GM12878 (cell line): ENCODE measurements around the gene VAV2. TPM values are rescaled to one million over a fixed set of nuclear protein-coding genes. Genes with fewer than 3 reads are reported as not detected.

Experiments
- ATAC-seq: fragments of 200-7000 bp; cut with Tn5 transposase; 3 replicates; pipeline ENCODE4 v1.9.1; 2020; ENCODE audit warnings: mild to moderate bottlenecking, moderate library complexity
- BruUV-seq: library from RNA; stranded (reverse); fragments of 400-500 nt; replicated peaks from 2 replicates; lab custom pipeline; 2021; lab: Mats Ljungman, UMichigan
- CTCF ChIA-PET: fragments of 300-600 bp; sonication (Branson Sonifier 250); formaldehyde crosslinking; extraction: SDS; loops from one replicate; lab custom pipeline; 2021; ENCODE audit warnings: inconsistent platforms; lab: Yijun Ruan, JAX
- POLR2A ChIA-PET: fragments of 350-600 bp; formaldehyde crosslinking; extraction: SDS; loops from one replicate; lab custom pipeline; 2021; ENCODE audit warnings: inconsistent platforms; lab: Charles Lee
- RAD21 ChIA-PET: fragments of 300-600 bp; sonication (Branson Sonifier 250); formaldehyde crosslinking; loops from one replicate; lab custom pipeline; 2023; ENCODE audit warnings: antibody characterized with exemption; ENCODE audit not compliant: unreplicated experiment; lab: Charles Lee
- SMC1A ChIA-PET: fragments of 300-600 bp; sonication (Branson Sonifier 250); formaldehyde crosslinking; loops from one replicate; lab custom pipeline; 2023; ENCODE audit not compliant: unreplicated experiment, uncharacterized antibody; lab: Charles Lee
- DNase-seq: peaks from one replicate; pipeline ENCODE4 v3.0.0-alpha.2; 2011; ENCODE audit warnings: low read depth, low spot score
- FAIRE-seq: peaks from 3 replicates; lab custom pipeline; 2011; peaks lifted over from hg19 to GRCh38; lab: Jason Lieb, UNC
- H2AFZ ChIP-seq: 2 replicates; pipeline ENCODE4 v1.6.0; 2011; ENCODE audit warnings: low read depth, low read length, control low read depth; ENCODE audit not compliant: control insufficient read depth
- H3K27ac ChIP-seq: 2 replicates; pipeline ENCODE4 v1.5.1; 2011; ENCODE audit warnings: control low read depth; ENCODE audit not compliant: control insufficient read depth, insufficient read depth
- H3K27me3 ChIP-seq, 2 experiments: replicated peaks in 1 of 2; 2 replicates each; pipeline versions ENCODE4 v1.6.0 to v1.6.1; 2011; ENCODE audit warnings: low read length in 1 of 2; ENCODE audit not compliant: control insufficient read depth in 2 of 2, insufficient read depth in 2 of 2
- H3K36me3 ChIP-seq, 2 experiments: 2 replicates each; pipeline ENCODE4 v1.5.1; 2011; ENCODE audit warnings: low read length in 1 of 2; ENCODE audit not compliant: control insufficient read depth in 2 of 2, insufficient read depth in 2 of 2
- H3K4me1 ChIP-seq: 2 replicates; pipeline ENCODE4 v1.6.1; 2011; ENCODE audit warnings: mild to moderate bottlenecking, low read length, moderate library complexity, mixed read lengths; ENCODE audit not compliant: control insufficient read depth, insufficient read depth
- H3K4me2 ChIP-seq: 2 replicates; pipeline ENCODE4 v1.6.0; 2011; ENCODE audit warnings: control low read depth; ENCODE audit not compliant: control insufficient read depth, insufficient read depth
- H3K4me3 ChIP-seq: fragments of 200-600 bp; sonication (generic); 2 replicates; pipeline ENCODE4 v1.5.1; 2016
- H3K79me2 ChIP-seq: 2 replicates; pipeline ENCODE4 v1.6.0; 2011; ENCODE audit warnings: low read length; ENCODE audit not compliant: control insufficient read depth, insufficient read depth
- H3K9ac ChIP-seq: 2 replicates; pipeline ENCODE4 v1.8.0; 2011; ENCODE audit warnings: low read length, control low read depth, mixed read lengths; ENCODE audit not compliant: control insufficient read depth, insufficient read depth
- H3K9me3 ChIP-seq: replicated peaks from 3 replicates; pipeline ENCODE4 v1.5.1; 2011; ENCODE audit warnings: mild to moderate bottlenecking, low read length; ENCODE audit not compliant: control insufficient read depth, insufficient read depth
- H4K20me1 ChIP-seq: 2 replicates; pipeline ENCODE4 v1.6.0; 2011; ENCODE audit not compliant: control insufficient read depth, insufficient read depth
- MXI1 ChIP-seq: fragments of 150-350 bp; IDR thresholded peaks from 2 replicates; pipeline ENCODE4 v1.6.1; 2011; ENCODE audit warnings: low read depth, mild to moderate bottlenecking, inconsistent platforms, low read length, improper control_type of control experiment
- NR2C1 ChIP-seq: fragments of 450-650 bp; IDR thresholded peaks from 2 replicates; pipeline ENCODE4 v1.6.1; 2017; ENCODE audit warnings: antibody characterized with exemption, mild to moderate bottlenecking, moderate library complexity
- RBBP5 ChIP-seq: fragments of 200-600 bp; sonication (generic); conservative IDR thresholded peaks from 2 replicates; pipeline ENCODE4 v1.6.1; 2016
- SPI1 ChIP-seq: IDR thresholded peaks from 2 replicates; pipeline ENCODE4 v1.6.1; 2011; ENCODE audit warnings: low read depth, mild to moderate bottlenecking, low read length, moderate library complexity, borderline replicate concordance; ENCODE audit not compliant: insufficient read depth
- ZNF217 ChIP-seq: fragments of 450-650 bp; IDR thresholded peaks from 2 replicates; pipeline ENCODE4 v1.6.1; 2017; ENCODE audit warnings: antibody characterized with exemption, mild to moderate bottlenecking
- WGBS: methylation state at CpG from one replicate; pipeline ENCODE4 v1.1.6; 2016; ENCODE audit warnings: low lambda C conversion rate; ENCODE audit not compliant: insufficient replicate concordance, insufficient coverage; ENCODE audit errors: missing lambda C conversion rate; 5-methylcytosine and 5-hydroxymethylcytosine counted together
- in situ Hi-C: fragments of 300-500 bp; cut with MboI; formaldehyde crosslinking; loops from 9 replicates; pipeline ENCODE4 v1.14.3; 2018; ENCODE audit warnings: mixed read lengths
- intact Hi-C: fragments of 100-400 bp; cut with micrococcal nuclease; formaldehyde crosslinking; loops from one replicate; pipeline ENCODE4 v1.14.2; 2022; ENCODE audit not compliant: unreplicated experiment
- polyA plus RNA-seq, 11 experiments: library from polyadenylated mRNA; depleted of rRNA in 4 of 11; unstranded in 6 of 11; stranded (reverse) in 5 of 11; fragments of >200 nt; fragmentation: Nextera tagmentation in 4 of 11; fragmentation: Illumina TruSeq in 1 of 11; extraction: Ambion mirVana in 4 of 11; extraction: Trizol in 1 of 11; gene quantifications; 1 replicate in 1 of 11; 2 replicates in 10 of 11; pipeline versions ENCODE4 v1.2.1 to v1.2.3, GENCODE V29; 2011 to 2016; ENCODE audit warnings: inconsistent platforms in 2 of 11, missing spikeins in 2 of 11, low read depth in 1 of 11
- total RNA-seq, 4 experiments: library from RNA; depleted of rRNA in 3 of 4; stranded (reverse); fragments of >200 nt in 3 of 4; fragmentation: Illumina TruSeq in 1 of 4; extraction: Trizol in 1 of 4; gene quantifications; 2 replicates each; pipeline versions ENCODE4 v1.2.1 to v1.2.3, GENCODE V29; 2013 to 2021
- TF ChIP-seq, protein P1 (sequence below): fragments of 150-350 bp; IDR thresholded peaks from 2 replicates; pipeline ENCODE4 v1.6.1; 2016; ENCODE audit warnings: low read depth, low read length
- TF ChIP-seq, protein P2 (sequence below): fragments of 450-650 bp; formaldehyde crosslinking; IDR thresholded peaks from 2 replicates; pipeline ENCODE4 v1.5.0; 2022; ENCODE audit warnings: mild to moderate bottlenecking, missing genetic modification characterization
- TF ChIP-seq, protein P3 (sequence below): IDR thresholded peaks from 2 replicates; pipeline ENCODE4 v1.6.1; 2011; ENCODE audit warnings: mild to moderate bottlenecking, low read depth, low read length, moderate library complexity; ENCODE audit not compliant: insufficient replicate concordance
- TF ChIP-seq, protein P4 (sequence below): fragments of 450-650 bp; IDR thresholded peaks from 2 replicates; pipeline ENCODE4 v1.6.1; 2016; ENCODE audit warnings: mild to moderate bottlenecking, moderate library complexity, borderline replicate concordance

The VAV2 gene
- total and polyA plus RNA-seq, 10 of the 15 experiments (the other 5 are each of a cell fraction or from before 2014, with no cell fraction given), result 0.13 to 43.9 (median 16.9) TPM

DNA sequence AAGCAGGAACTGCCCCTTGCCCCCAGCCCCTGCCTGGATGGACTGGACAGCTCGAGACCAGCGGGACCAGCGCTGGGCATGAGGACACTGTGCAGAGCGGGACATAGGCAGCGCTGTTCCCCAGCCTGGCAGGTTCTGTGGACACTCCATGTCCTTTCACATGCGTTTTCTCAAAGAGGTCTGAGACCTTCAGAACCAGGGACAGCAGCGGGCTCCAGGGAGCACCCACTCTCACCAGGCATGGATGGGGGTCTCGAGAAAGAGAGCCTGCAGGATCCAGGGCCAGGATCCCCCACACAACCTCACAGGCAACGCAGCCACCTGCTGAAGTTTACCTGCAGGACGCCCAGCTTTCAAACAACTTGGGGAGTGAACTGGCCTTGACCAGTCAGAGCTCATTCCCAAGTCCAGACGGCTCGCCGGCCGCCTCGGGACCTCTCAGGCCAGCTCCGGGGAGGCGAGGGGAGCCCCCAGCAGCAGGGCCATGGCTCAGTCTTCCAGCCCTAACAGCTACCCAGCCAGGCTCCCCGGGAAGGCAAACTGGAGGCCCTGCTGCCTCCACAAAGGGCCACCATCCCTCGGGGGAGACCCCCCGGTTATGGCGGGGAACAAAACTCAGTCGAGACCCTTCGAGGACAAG, 181.4 kb downstream of the VAV2 start (continued):
- TF ChIP-seq, protein P1, sequence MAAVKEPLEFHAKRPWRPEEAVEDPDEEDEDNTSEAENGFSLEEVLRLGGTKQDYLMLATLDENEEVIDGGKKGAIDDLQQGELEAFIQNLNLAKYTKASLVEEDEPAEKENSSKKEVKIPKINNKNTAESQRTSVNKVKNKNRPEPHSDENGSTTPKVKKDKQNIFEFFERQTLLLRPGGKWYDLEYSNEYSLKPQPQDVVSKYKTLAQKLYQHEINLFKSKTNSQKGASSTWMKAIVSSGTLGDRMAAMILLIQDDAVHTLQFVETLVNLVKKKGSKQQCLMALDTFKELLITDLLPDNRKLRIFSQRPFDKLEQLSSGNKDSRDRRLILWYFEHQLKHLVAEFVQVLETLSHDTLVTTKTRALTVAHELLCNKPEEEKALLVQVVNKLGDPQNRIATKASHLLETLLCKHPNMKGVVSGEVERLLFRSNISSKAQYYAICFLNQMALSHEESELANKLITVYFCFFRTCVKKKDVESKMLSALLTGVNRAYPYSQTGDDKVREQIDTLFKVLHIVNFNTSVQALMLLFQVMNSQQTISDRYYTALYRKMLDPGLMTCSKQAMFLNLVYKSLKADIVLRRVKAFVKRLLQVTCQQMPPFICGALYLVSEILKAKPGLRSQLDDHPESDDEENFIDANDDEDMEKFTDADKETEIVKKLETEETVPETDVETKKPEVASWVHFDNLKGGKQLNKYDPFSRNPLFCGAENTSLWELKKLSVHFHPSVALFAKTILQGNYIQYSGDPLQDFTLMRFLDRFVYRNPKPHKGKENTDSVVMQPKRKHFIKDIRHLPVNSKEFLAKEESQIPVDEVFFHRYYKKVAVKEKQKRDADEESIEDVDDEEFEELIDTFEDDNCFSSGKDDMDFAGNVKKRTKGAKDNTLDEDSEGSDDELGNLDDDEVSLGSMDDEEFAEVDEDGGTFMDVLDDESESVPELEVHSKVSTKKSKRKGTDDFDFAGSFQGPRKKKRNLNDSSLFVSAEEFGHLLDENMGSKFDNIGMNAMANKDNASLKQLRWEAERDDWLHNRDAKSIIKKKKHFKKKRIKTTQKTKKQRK, result no peak
- TF ChIP-seq, protein P2, sequence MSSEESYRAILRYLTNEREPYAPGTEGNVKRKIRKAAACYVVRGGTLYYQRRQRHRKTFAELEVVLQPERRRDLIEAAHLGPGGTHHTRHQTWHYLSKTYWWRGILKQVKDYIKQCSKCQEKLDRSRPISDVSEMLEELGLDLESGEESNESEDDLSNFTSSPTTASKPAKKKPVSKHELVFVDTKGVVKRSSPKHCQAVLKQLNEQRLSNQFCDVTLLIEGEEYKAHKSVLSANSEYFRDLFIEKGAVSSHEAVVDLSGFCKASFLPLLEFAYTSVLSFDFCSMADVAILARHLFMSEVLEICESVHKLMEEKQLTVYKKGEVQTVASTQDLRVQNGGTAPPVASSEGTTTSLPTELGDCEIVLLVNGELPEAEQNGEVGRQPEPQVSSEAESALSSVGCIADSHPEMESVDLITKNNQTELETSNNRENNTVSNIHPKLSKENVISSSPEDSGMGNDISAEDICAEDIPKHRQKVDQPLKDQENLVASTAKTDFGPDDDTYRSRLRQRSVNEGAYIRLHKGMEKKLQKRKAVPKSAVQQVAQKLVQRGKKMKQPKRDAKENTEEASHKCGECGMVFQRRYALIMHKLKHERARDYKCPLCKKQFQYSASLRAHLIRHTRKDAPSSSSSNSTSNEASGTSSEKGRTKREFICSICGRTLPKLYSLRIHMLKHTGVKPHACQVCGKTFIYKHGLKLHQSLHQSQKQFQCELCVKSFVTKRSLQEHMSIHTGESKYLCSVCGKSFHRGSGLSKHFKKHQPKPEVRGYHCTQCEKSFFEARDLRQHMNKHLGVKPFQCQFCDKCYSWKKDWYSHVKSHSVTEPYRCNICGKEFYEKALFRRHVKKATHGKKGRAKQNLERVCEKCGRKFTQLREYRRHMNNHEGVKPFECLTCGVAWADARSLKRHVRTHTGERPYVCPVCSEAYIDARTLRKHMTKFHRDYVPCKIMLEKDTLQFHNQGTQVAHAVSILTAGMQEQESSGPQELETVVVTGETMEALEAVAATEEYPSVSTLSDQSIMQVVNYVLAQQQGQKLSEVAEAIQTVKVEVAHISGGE, result no peak

DNA sequence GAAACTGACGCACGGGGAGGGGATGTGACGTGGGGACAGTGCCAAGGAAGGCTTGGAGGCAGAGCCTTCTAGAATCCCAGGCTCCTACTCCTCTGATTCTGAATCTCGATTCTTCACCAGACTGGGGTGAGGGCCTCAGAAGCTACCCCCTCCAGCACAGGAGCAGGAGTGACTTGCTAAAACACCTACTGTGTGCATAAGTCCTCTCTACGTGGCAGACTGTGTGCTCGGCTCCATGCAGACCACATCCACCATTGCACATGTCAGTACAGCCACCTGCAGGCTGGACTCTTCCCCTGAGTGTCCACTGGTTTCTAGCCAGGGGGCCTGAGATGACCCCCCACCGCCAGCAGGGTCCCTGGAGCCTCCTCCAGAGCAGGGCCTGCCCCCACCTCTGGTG, 182.8 kb downstream of the VAV2 start:
- FAIRE-seq (no peak), DNase-seq (no peak), ATAC-seq (no peak)
- H3K9me3 ChIP-seq, result no peaks in the 10 kb centered on the region
- H3K4me3 ChIP-seq, result no peak overlapping the region
- RAD21 ChIA-PET, result no interaction called here
- WGBS, result 82% methylated on average over 7 of the region's 7 CpGs
- H3K4me1 ChIP-seq, result no peaks in the 10 kb centered on the region
- H2AFZ ChIP-seq, result no peak overlapping the region
- no peak overlapping the region for H3K9ac ChIP-seq
- in situ Hi-C loops, result no loop called here
- peaks cover 5 to 29% of the 10 kb centered on the region in 2 experiments; a peak in 3 of 4 replicates for H3K36me3 ChIP-seq
- CTCF ChIA-PET, result no interaction called here
- H3K27me3 ChIP-seq, result no peaks in the 10 kb centered on the region
- H3K79me2 ChIP-seq, result no peaks in the 10 kb centered on the region
- no peak overlapping the region for H3K4me2 ChIP-seq
- no peaks in the 10 kb centered on the region for H4K20me1 ChIP-seq
- POLR2A ChIA-PET, result no interaction called here
- no peak overlapping the region for H3K27ac ChIP-seq
- SMC1A ChIA-PET, result no interaction called here
- no TSS peak for BruUV-seq
- intact Hi-C loops, result no loop called here
- TF ChIP-seq, protein P3, sequence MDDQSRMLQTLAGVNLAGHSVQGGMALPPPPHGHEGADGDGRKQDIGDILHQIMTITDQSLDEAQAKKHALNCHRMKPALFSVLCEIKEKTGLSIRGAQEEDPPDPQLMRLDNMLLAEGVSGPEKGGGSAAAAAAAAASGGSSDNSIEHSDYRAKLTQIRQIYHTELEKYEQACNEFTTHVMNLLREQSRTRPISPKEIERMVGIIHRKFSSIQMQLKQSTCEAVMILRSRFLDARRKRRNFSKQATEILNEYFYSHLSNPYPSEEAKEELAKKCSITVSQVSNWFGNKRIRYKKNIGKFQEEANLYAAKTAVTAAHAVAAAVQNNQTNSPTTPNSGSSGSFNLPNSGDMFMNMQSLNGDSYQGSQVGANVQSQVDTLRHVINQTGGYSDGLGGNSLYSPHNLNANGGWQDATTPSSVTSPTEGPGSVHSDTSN, result no peak
- TF ChIP-seq SPI1, result no peak
- TF ChIP-seq NR2C1, result no peak
- no peak for TF ChIP-seq RBBP5
- TF ChIP-seq MXI1, result no peak
- TF ChIP-seq, protein P4, sequence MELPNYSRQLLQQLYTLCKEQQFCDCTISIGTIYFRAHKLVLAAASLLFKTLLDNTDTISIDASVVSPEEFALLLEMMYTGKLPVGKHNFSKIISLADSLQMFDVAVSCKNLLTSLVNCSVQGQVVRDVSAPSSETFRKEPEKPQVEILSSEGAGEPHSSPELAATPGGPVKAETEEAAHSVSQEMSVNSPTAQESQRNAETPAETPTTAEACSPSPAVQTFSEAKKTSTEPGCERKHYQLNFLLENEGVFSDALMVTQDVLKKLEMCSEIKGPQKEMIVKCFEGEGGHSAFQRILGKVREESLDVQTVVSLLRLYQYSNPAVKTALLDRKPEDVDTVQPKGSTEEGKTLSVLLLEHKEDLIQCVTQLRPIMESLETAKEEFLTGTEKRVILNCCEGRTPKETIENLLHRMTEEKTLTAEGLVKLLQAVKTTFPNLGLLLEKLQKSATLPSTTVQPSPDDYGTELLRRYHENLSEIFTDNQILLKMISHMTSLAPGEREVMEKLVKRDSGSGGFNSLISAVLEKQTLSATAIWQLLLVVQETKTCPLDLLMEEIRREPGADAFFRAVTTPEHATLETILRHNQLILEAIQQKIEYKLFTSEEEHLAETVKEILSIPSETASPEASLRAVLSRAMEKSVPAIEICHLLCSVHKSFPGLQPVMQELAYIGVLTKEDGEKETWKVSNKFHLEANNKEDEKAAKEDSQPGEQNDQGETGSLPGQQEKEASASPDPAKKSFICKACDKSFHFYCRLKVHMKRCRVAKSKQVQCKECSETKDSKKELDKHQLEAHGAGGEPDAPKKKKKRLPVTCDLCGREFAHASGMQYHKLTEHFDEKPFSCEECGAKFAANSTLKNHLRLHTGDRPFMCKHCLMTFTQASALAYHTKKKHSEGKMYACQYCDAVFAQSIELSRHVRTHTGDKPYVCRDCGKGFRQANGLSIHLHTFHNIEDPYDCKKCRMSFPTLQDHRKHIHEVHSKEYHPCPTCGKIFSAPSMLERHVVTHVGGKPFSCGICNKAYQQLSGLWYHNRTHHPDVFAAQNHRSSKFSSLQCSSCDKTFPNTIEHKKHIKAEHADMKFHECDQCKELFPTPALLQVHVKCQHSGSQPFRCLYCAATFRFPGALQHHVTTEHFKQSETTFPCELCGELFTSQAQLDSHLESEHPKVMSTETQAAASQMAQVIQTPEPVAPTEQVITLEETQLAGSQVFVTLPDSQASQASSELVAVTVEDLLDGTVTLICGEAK, result no peak
- no peak for TF ChIP-seq ZNF217
